ENCODE data around the gene RUNX2.
"Not testable (repeated sequence)": the region's sequence is repeated elsewhere in the genome, so short reads cannot be mapped to it uniquely, and the experiment has no call there.

RUNX2 gene

GRCh38 chr6:45460166-45460565 is 132.0 kb downstream of the RUNX2 start:
- TF ChIP-seq CTCF (IDR thresholded peaks at IDR 0.05; ENCODE audit: low read depth, low read length): no peak
- DNase-seq (ENCODE audit: extremely low read depth, low read depth): no peak

GRCh38 chr6:45461486-45461885 is 133.4 kb downstream of the RUNX2 start:
- TF ChIP-seq CTCF (IDR thresholded peaks at IDR 0.05; ENCODE audit: low read depth, low read length): no peak
- no peak for DNase-seq (ENCODE audit: extremely low read depth, low read depth)

DNA sequence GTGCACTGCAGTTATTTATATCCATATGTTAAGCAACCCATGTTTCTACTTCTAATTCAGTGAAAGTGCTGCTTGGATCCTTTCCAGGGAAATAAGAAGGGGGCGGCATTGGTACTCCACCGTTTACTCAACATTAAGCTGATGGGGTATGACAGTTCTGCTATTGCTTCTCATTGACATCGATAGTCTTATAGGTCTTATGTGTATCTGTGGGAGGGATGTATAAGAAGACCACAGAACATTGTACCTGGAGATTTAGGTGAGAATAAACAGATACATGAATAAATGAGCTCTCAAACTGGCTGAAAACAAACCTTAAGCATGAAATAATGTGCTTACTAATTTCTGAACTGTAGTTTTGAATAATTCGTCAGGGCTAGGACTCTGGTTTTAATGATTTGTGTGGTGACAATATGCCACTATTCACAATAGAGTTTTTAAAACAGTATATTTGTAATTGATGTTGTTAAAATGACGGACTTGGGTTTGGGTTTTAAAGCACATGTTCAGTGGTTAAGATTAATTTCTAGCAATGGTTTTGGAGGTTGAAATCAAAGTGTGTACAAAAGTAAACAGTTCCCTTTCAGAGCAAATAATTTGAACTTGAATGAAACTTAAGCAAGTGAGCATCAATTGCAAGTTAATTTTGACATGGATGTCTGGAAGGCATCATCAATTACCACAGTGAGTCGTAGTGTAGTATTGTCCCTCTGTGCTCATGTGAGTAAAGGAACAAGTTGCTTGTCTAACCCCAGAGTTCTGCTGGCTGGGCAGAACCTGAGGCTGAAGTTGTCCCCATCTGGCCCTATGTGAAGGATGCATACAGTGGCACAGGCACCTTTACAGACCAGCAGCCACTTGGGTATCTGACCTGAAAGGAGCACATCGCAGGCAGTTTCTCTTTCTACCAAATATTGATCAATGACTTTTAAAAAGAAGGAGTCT is 134.3 kb downstream of the RUNX2 start:
- DNase-seq (ENCODE audit: extremely low read depth, low read depth): no peak
- no peak for TF ChIP-seq CTCF (IDR thresholded peaks at IDR 0.05; ENCODE audit: low read depth, low read length)

DNA sequence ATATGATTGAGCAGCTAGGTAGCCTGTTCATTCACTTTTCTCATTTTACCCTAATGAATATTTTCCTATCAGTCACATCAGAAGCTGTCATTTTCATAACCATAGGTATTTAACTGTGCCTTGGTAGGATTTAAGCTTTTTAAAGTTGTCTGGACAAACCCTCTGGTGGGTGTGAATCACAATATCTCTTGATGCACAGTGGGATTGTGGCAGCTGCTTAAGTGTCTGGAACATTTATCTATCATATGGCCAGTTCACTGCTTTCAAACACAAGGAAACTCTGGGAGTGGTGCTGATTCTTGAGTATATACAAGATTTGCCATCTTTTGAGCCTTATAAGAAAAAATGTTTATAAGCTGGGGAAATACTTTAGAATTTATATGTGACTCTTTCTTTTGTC is 136.6 kb downstream of the RUNX2 start:
- TF ChIP-seq CTCF (IDR thresholded peaks at IDR 0.05; ENCODE audit: low read depth, low read length): no peak
- no peak for DNase-seq (ENCODE audit: extremely low read depth, low read depth)

DNA sequence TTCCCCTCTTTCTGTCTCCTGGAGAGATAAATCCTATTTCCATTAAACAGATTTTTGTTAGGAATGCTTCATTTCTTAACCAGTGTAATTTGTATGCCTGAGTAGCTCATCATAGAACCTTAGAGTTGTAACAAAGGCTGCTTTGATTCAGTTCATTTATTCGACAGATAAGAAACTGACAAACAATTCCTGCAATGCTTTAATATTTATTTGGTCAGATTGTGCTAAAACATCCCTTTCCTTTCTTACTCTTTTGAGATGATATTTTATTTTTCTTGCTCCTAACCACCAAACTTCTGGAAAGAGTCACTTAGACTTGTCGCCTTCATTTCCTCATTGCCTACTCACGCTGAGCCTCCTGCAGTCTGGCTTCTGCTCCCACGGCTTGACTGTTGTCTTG is 138.6 kb downstream of the RUNX2 start:
- TF ChIP-seq CTCF (IDR thresholded peaks at IDR 0.05; ENCODE audit: low read depth, low read length): no peak
- DNase-seq (ENCODE audit: extremely low read depth, low read depth): no peak

GRCh38 chr6:45467417-45467816 is 139.3 kb downstream of the RUNX2 start:
- not testable (repeated sequence) for DNase-seq (ENCODE audit: extremely low read depth, low read depth)

- no peak for DNase-seq (ENCODE audit: extremely low read depth, low read depth)
- TF ChIP-seq CTCF (IDR thresholded peaks at IDR 0.05; ENCODE audit: low read depth, low read length): no peak
These were observed 139.7 kb downstream of the RUNX2 start for GRCh38 chr6:45467853-45468252.

- TF ChIP-seq CTCF (IDR thresholded peaks at IDR 0.05; ENCODE audit: low read depth, low read length): no peak
- DNase-seq (ENCODE audit: extremely low read depth, low read depth): peak; percentile 68
These were observed 141.5 kb downstream of the RUNX2 start for GRCh38 chr6:45469663-45470062.
